ENCODE measurements around the gene UBE2M. TPM values are rescaled to one million over a fixed set of nuclear protein-coding genes. Genes with fewer than 3 reads are reported as not detected.
A peak's percentile ranks its signal among the peaks of the same experiment; 100 is the strongest.

Gene UBE2M
- total RNA-seq, 2 experiments from 2014 or later = 91.4 to 93.6 TPM

DNA sequence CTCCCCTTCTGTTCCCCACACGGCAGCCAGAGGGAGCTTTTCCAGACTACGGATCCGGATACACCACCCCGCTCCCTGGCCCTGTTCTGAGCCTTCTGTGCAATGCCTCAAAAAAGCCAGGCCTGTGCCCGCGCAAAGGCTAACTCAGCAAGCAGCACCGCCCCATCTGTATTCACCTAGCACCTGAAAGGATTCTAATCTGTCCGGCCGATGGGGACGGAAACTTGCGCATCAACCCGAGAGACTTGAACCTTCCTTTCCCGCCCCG lies 39.4 kb downstream of the UBE2M start:
- H3K36me3 Mint-ChIP-seq (ENCODE audit: low read depth) = peaks cover 23% of the 10 kb centered on the region
- intact Hi-C loops (cut with micrococcal nuclease) = loop anchor here (1.0 kb wide), 10 partner anchors 25 to 337 kb away; partner anchors contain the start of genes CHMP2A, MZF1, TRIM28 and ZNF324
- peaks cover 40% of the 10 kb centered on the region for H3K4me1 Mint-ChIP-seq (ENCODE audit: low read depth)
- DNase-seq = peak; percentile 77
- H3K27ac Mint-ChIP-seq = peak overlapping the region; percentile 98
- no peaks in the 10 kb centered on the region for H3K9me3 Mint-ChIP-seq
- peak overlapping the region; percentile 93 for H3K4me3 Mint-ChIP-seq
- no peaks in the 10 kb centered on the region for H3K27me3 Mint-ChIP-seq (ENCODE audit: low read depth)
- CTCF ChIA-PET = interaction anchor here (1.0 to 6.4 kb wide), 9 partner anchors 10 to 62 kb away, joined by 3 to 52 read pairs (median 5); partner anchors contain the start of genes CHMP2A and TRIM28

DNA sequence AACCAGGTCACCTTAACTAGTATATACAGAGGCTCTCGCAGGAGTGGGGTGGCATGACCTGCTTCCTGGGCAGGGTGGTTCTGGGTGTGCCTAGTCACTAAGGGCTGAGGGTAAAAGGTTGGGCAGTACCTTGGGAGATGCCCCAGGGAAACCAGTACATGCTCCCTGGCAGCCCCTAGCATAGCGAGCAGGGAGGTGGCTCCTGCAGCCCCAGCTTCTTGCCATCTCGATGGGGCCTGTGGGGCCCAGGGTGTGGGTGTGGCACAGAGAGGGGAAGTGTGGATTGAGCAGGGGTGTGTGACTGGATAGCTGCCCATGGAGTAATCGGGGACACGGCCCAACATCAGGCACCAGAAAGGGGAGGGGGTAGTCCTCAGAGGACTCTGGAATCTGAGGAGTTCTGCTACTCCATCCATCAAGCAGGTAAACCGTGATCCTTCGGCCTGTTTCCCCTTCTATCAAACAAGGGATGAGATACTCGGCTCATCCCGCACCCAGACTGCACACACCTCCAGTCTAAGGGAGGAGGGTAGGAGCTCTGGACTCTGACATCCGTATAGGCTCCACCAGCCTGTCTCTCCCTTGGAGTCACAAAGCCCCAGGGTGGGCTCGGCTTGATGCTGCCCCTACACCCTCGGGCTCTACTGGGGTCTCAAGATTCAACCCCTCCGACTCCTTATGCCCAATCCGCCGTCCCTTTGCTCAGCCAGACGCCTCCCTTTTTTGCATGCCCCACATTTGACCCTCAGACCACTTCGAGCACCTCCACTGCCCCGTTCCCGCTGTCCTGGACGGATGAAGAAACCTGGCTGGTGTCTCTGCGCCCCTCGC lies 39.9 kb downstream of the UBE2M start:
- H3K4me1 Mint-ChIP-seq (ENCODE audit: low read depth) = peaks cover 42% of the 10 kb centered on the region

DNA sequence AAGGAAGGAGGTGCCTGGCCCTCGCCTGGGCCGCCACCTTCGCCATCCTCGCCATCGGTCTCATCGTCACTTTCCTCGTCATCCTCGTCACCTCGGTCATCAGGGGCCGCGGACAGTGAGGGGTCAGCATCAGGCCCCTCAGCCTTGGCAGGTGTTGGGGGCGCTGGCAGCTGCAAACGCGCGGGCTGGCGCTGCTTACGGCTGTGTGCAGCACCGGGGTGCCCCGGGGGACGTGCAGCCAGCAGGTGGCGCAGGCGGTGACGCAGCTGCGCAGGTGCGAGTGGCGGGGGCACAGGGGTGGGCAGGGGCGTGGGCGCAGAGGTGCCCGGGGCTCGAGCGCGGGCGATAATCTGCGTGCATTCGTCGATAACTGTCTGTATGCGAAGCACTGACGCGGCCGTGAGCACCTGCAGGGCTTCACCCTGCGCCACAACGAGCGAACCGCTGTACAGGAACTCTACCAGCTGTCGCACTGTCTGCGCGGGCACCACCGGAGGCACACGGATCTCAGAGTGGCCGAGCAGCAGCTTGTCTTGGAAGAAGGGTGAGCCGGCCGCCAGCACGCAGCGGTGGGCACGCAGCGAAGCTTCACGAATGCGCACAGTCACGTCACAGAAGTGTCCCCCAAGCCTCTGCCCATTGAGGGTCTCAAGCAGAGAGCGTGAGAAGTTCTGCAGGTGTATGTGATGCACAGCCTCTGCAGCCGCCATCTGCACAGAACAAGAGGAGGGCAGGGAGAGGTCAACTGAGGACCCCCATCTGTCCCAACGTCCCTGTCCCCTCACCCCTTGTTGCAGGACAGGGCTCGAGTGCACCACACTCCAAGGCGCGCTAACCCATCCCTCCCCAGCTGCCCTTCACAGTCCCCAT lies 41.2 kb downstream of the UBE2M start:
- no peaks in the 10 kb centered on the region for H3K9me3 Mint-ChIP-seq
- H3K36me3 Mint-ChIP-seq (ENCODE audit: low read depth) = peaks cover 23% of the 10 kb centered on the region
- H3K4me3 Mint-ChIP-seq = no peak overlapping the region
- no peaks in the 10 kb centered on the region for H3K27me3 Mint-ChIP-seq (ENCODE audit: low read depth)
- CTCF ChIA-PET = interaction anchor here (0.6 to 6.4 kb wide), 4 partner anchors 37 to 64 kb away, joined by 3 to 52 read pairs (median 4); partner anchors contain the start of gene CHMP2A
- H3K4me1 Mint-ChIP-seq (ENCODE audit: low read depth) = peaks cover 47% of the 10 kb centered on the region
- intact Hi-C loops (cut with micrococcal nuclease) = no loop called here
- H3K27ac Mint-ChIP-seq = no peak overlapping the region
- no peak for DNase-seq

More for the DNA sequence above, 39.9 kb downstream of the UBE2M start:
- no peak for DNase-seq
- intact Hi-C loops (cut with micrococcal nuclease) = loop anchor here (1.0 kb wide), 10 partner anchors 26 to 336 kb away; partner anchors contain the start of genes CHMP2A, MZF1, TRIM28 and ZNF324
- no peaks in the 10 kb centered on the region for H3K27me3 Mint-ChIP-seq (ENCODE audit: low read depth)
- CTCF ChIA-PET = interaction anchor here (1.0 to 6.4 kb wide), 9 partner anchors 10 to 63 kb away, joined by 3 to 52 read pairs (median 4); partner anchors contain the start of genes CHMP2A and TRIM28
- H3K9me3 Mint-ChIP-seq = no peaks in the 10 kb centered on the region
- peaks cover 23% of the 10 kb centered on the region for H3K36me3 Mint-ChIP-seq (ENCODE audit: low read depth)
- H3K4me3 Mint-ChIP-seq = peak overlapping the region; percentile 93
- peak overlapping the region; percentile 98 for H3K27ac Mint-ChIP-seq

DNA sequence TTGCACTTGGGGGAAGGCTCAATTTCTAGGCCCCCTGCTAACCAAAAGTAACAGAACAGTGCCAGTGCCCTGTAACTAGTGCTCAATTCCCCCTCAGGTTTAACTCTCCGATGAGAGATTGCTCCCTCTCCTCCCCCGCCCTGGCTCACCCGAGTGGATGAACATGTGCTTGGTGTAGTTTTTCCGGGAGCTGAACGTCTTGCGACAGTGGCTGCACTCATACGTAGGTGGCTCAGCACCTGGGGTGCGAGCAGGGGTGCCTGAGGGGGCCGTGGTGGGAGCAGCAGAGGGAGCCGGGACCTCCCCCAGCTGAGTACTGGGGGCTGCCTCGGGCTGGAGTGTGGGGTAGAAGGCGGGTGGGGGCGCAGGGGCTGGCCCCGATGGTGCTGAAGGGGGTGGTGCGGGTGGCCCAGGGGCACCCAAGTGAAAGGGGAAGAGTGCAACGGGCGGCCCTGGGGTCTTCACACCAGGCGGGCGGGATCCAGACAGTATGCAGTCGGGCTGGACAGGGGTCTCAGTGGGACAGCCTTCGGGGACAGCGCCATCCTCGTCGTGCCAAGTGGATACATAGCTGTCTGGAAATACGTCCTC lies 42.1 kb downstream of the UBE2M start:
- Mint-ChIP-seq H3K27me3 (ENCODE audit: low read depth) (no peaks in the 10 kb centered on the region), H3K4me3 (peak overlapping the region; percentile 88), H3K4me1 (ENCODE audit: low read depth) (peaks cover 46% of the 10 kb centered on the region), H3K9me3 (no peaks in the 10 kb centered on the region), H3K36me3 (ENCODE audit: low read depth) (peaks cover 23% of the 10 kb centered on the region), H3K27ac (no peak overlapping the region)
- intact Hi-C loops (cut with micrococcal nuclease) = no loop called here
- no peak for DNase-seq
- CTCF ChIA-PET = interaction anchor here (0.6 to 6.4 kb wide), 3 partner anchors 38 to 65 kb away, joined by 3 to 52 read pairs (median 3); partner anchors contain the start of gene CHMP2A

DNA sequence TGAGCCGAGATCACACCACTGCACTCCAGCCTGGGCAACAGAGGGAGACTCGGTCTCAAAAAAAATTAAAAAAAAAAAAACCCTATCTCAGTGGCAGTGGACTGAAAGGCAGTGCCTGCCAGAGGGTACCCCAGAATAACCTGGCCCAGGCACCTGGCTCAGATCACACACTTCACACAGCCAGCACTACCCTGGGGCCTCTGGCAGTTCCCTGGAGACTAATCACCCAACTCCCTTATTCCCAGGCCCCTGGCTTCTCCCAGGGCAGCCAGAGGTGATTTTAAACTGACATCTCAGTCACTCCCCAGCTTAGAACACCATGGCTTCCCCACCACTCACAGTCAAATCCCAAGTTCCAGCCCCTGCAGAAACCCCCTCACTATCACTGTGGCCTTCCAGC lies 43.2 kb downstream of the UBE2M start:
- CTCF ChIA-PET = interaction anchor here (1.8 kb wide), 1 partner anchor 66 kb away, joined by 16 read pairs; no protein-coding TSS in a partner anchor
- DNase-seq = no peak
- intact Hi-C loops (cut with micrococcal nuclease) = no loop called here
- H3K4me3 Mint-ChIP-seq = peak overlapping the region; percentile 88
- peaks cover 23% of the 10 kb centered on the region for H3K36me3 Mint-ChIP-seq (ENCODE audit: low read depth)
- no peaks in the 10 kb centered on the region for H3K9me3 Mint-ChIP-seq
- H3K27ac Mint-ChIP-seq = peak overlapping the region; percentile 13
- peaks cover 40% of the 10 kb centered on the region for H3K4me1 Mint-ChIP-seq (ENCODE audit: low read depth)
- H3K27me3 Mint-ChIP-seq (ENCODE audit: low read depth) = no peaks in the 10 kb centered on the region

DNA sequence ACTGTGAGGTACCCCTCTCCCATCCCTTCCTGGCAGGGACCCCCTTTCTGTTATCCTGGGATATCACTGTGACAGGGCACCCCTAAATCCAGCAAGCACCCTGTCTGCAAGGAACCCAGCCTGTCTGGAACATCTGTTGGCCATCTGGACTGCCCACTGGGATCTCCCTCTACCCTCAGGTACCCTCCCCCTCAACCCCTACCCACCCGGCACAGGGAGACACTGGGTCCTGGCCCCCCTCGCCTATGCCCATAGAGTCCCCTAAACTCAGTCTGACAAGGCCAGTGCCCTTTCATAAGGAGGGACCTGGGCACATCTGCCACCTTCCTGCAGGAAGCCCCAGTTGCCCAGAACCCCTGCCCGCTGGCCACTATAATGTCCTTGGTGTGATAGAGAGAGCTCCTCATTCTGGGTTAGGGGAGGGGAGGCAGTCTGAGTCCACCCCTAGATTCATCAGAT lies 43.8 kb downstream of the UBE2M start:
- no peak for DNase-seq
- intact Hi-C loops (cut with micrococcal nuclease) = loop anchor here (1.0 kb wide), 5 partner anchors 15 to 106 kb away; partner anchors contain the start of genes MZF1, UBE2M and ZNF584
- Mint-ChIP-seq H3K36me3 (ENCODE audit: low read depth) (peaks cover 22% of the 10 kb centered on the region), H3K4me3 (peak overlapping the region; percentile 88), H3K9me3 (no peaks in the 10 kb centered on the region), H3K27ac (peak overlapping the region; percentile 83), H3K27me3 (ENCODE audit: low read depth) (no peaks in the 10 kb centered on the region), H3K4me1 (ENCODE audit: low read depth) (peaks cover 38% of the 10 kb centered on the region)
- CTCF ChIA-PET = interaction anchor here (0.6 to 1.8 kb wide), 11 partner anchors 9 to 67 kb away, joined by 3 to 16 read pairs (median 3); partner anchors contain the start of genes CHMP2A and TRIM28

DNA sequence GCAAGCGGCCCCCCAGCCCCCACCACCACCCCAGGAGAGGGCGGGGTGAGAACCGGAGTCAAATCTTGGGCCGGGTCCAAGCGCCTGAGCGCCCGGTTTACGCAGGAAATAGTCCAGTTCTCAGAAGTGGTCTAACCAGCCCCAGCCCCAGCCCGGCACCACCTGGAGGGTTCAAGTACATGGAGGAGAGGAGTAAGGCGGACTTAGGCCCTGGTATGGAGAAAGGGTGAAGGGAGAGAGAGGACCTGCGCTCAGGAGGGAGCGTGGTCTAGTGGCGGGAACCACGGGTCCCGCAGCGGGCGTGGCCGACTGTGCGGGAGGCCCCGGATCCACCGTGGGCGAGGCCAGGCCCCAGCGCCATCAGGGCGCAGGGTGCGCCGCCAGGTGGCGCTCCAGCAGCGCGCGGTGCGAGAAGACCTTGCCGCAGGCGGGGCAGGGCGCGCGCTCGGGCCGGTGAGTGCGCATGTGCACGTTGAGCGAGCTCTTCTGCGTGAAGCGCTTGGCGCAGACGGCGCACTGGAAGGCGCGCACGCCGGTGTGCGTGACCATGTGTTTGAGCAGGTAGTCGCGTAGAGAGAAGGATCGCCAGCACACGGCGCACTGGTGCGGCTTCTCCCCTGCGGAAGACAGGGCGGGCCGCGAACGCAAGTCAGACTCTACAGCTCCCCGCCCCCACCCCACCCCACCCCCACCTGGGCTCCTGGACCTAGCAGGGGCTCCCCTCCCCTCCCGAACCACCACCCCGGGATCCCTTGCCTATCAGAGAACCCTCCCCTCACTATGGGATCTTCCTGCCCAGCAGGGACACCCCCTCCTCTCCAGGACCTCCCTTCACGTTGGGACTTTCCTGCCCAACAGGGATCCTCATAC lies 44.5 kb downstream of the UBE2M start:
- CTCF ChIA-PET = interaction anchor here (0.6 to 1.8 kb wide), 12 partner anchors 9 to 67 kb away, joined by 3 to 16 read pairs (median 4); partner anchors contain the start of genes CHMP2A and TRIM28
- H3K4me1 Mint-ChIP-seq (ENCODE audit: low read depth) = peaks cover 36% of the 10 kb centered on the region
- peak overlapping the region; percentile 88 for H3K4me3 Mint-ChIP-seq
- H3K9me3 Mint-ChIP-seq = no peaks in the 10 kb centered on the region
- intact Hi-C loops (cut with micrococcal nuclease) = loop anchor here (1.0 kb wide), 5 partner anchors 15 to 106 kb away; partner anchors contain the start of genes MZF1, UBE2M and ZNF584
- H3K27ac Mint-ChIP-seq = peak overlapping the region; percentile 83
- no peaks in the 10 kb centered on the region for H3K27me3 Mint-ChIP-seq (ENCODE audit: low read depth)
- DNase-seq = peak; percentile 96
- H3K36me3 Mint-ChIP-seq (ENCODE audit: low read depth) = peaks cover 19% of the 10 kb centered on the region

DNA sequence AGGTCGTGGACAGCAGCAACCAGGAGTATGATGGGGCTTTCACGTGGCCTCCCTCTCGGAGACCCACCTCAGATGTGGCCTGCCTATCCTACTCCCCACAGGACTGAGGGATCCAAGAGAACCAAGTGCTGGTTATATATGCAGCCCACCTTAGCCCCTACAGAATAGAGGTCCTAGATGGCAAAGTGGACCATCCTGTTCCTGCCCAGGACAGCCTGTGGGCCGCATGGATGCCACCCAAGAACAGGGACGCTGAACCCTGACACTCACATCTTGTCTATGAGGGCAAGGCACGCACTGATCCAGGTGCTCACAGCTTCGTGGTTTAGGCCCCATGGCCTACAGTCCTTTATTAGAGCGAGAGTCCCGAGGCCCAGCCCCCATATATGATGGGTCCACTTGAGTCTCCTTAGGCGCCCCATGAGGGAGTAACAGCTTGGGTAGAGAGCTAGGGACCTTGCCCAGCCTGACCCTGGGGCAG lies 45.2 kb downstream of the UBE2M start:
- CTCF ChIA-PET = interaction anchor here (0.9 to 1.8 kb wide), 7 partner anchors 10 to 197 kb away, joined by 3 to 16 read pairs (median 3); partner anchors contain the start of gene CHMP2A
- Mint-ChIP-seq H3K36me3 (ENCODE audit: low read depth) (peaks cover 17% of the 10 kb centered on the region), H3K9me3 (no peaks in the 10 kb centered on the region), H3K27ac (peak overlapping the region; percentile 83), H3K4me1 (ENCODE audit: low read depth) (peaks cover 29% of the 10 kb centered on the region), H3K4me3 (peak overlapping the region; percentile 88), H3K27me3 (ENCODE audit: low read depth) (no peaks in the 10 kb centered on the region)
- no peak for DNase-seq
- intact Hi-C loops (cut with micrococcal nuclease) = no loop called here

DNA sequence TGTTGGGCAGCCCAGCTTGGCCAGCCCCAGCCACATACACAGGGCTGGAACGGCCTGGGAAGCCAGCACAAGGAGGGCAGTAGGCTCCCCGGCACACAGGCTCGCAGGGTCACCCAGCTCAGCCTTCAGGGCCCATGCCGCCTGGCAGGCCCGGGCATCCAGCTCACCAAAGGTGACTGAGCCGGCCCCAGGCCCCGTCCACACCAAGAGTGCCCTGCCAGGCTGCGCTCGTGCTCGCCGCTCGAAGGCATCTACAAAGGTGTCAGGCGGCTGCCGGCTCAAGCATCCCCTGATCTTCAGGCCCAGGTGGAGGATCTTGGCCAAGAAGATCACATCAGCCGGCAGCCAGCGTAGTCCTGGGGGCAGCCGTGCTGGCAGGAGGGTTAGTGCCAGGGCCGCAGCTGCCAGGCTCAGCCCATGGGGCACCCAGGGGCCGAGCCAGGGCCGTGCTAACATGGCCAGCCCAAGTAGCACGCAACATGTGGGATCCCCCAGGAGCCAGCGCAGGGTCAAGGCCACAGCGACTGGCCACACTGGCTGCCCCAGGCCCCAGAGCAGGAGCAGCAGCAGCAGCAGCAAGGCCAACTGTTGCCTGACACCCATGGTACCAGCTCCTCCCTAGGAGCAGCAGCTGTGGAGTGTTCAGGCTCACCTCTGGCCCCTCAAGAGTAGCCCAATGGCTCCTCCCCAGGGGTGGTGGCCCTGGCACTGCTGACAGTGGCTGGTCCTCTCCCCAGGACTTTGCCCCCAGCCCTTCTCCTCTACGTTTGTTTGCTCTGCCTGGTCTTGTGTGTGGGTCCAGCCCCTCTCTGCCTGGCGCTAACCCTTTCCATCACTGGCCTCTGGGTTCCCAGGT lies 46.8 kb downstream of the UBE2M start, which contains the start of gene SLC27A5:
Gene SLC27A5, minus strand, starts transcription at position 640 of the 856 bp plus-strand sequence. Its CDS starts 37 bp downstream, at position 603.
- peaks cover 12% of the 10 kb centered on the region for H3K36me3 Mint-ChIP-seq (ENCODE audit: low read depth)
- no peaks in the 10 kb centered on the region for H3K27me3 Mint-ChIP-seq (ENCODE audit: low read depth)
- no peak for DNase-seq
- H3K4me3 Mint-ChIP-seq = no peak within 1 kb of the TSS
- peaks cover 9% of the 10 kb centered on the region for H3K9me3 Mint-ChIP-seq
- no peak within 1 kb of the TSS for H3K27ac Mint-ChIP-seq
- intact Hi-C loops (cut with micrococcal nuclease) = no loop called here
- peaks cover 22% of the 10 kb centered on the region for H3K4me1 Mint-ChIP-seq (ENCODE audit: low read depth)
- CTCF ChIA-PET = interaction anchor here (0.9 kb wide), 1 partner anchor 10 kb away, joined by 3 read pairs; no protein-coding TSS in a partner anchor
